ENCODE data around the gene FGFR3. TPM values are rescaled to one million over a fixed set of nuclear protein-coding genes. Genes with fewer than 3 reads are reported as not detected.

The FGFR3 gene
- total RNA-seq, 3 donors from 2014 or later: 25.5 to 79.1 (median 31.2) TPM

DNA sequence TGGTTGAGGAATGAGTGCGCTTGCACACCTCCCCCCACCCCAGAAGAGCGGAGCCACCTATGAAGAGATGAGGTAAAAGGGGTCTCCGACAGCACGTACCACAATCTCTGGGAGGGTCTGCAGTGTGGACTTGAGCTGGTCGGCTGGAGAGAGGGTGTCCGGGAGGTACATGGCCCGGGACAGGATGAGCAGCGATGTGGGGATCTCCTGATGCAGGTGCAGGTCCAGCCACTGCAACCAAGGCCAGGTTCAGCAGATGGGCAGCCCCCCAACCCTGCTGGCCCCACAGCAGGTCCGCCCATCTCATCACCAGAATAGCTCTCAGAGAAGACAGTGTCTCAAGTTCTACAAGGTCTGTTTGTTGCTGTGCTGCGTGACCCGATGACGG is 30.4 kb downstream of the FGFR3 start:
- Histone ChIP-seq H3K4me1 (ENCODE audit: low read depth) (no peaks in the 10 kb centered on the region), H3K36me3 (ENCODE audit: low read depth) (peaks cover 10% of the 10 kb centered on the region), H3K4me3 (no peak overlapping the region), H3K9me3 (no peaks in the 10 kb centered on the region)
- ATAC-seq: no peak
- TF ChIP-seq CTCF (IDR thresholded peaks at IDR 0.05): no peak
- no peak for DNase-seq
- intact Hi-C loops (cut with DNase I, micrococcal nuclease): no loop called here

DNA sequence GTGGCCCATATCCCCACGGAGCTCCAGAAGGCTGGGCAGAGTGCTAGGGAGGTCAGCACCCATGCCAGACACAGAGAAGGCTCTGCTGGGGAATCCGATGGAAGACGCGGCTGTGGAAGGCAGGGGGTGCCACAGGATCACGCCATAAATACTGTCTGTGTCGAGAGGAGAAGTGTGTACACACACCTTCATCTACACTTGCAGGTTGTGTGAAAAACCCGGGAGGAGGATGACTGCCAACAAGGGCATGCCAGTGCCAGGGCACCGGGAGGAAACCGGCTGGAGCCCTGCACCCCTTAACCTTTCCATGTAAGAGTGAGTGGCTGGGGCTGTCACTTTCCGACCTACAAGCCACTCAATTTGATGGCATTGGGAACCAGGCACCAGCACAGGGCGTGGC is 31.7 kb downstream of the FGFR3 start:
- Histone ChIP-seq H3K36me3 (ENCODE audit: low read depth) (peaks cover 10% of the 10 kb centered on the region), H3K9me3 (no peaks in the 10 kb centered on the region), H3K4me1 (ENCODE audit: low read depth) (no peaks in the 10 kb centered on the region), H3K4me3 (no peak overlapping the region)
- TF ChIP-seq CTCF (IDR thresholded peaks at IDR 0.05): no peak
- DNase-seq (no peak), ATAC-seq (no peak)
- intact Hi-C loops (cut with DNase I, micrococcal nuclease): no loop called here

DNA sequence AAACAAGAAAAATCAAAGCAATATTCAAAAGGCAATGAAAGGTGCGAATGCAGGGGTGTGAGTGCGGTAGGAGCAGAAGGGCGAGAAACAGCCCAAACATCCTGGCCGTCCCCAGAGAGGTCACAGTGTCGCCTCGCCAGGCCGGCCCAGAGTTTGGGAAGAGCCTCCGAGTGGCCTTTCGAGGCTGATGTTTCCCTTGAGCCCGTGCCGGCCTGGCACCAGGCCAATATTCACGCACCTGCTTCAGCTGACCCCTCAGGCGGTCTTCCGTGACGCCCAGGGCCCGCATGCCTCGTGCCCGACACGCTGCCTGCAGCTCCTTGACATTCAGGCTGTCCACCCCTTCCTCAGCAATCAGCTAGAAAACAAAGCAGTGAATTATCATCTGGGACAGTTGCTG is 32.2 kb downstream of the FGFR3 start:
- ATAC-seq (no peak), DNase-seq (no peak)
- intact Hi-C loops (cut with DNase I, micrococcal nuclease): no loop called here
- TF ChIP-seq CTCF (IDR thresholded peaks at IDR 0.05): no peak
- Histone ChIP-seq H3K4me1 (ENCODE audit: low read depth) (no peaks in the 10 kb centered on the region), H3K36me3 (ENCODE audit: low read depth) (peaks cover 10% of the 10 kb centered on the region), H3K9me3 (no peaks in the 10 kb centered on the region), H3K4me3 (no peak overlapping the region)

GRCh38 chr4:1826531-1827350 is 33.6 kb downstream of the FGFR3 start:
- no peak for DNase-seq
- no peak for TF ChIP-seq CTCF (IDR thresholded peaks at IDR 0.05)
- no peaks in the 10 kb centered on the region for H3K9me3 ChIP-seq
- H3K4me1 ChIP-seq (ENCODE audit: low read depth): no peaks in the 10 kb centered on the region
- no peak for ATAC-seq
- peaks cover 12% of the 10 kb centered on the region for H3K36me3 ChIP-seq (ENCODE audit: low read depth)
- intact Hi-C loops (cut with DNase I, micrococcal nuclease): no loop called here
- H3K4me3 ChIP-seq: no peak overlapping the region

GRCh38 chr4:1830234-1830633 is 37.1 kb downstream of the FGFR3 start:
- DNase-seq (no peak), ATAC-seq (no peak)
- H3K4me1 ChIP-seq (ENCODE audit: low read depth): no peaks in the 10 kb centered on the region
- H3K36me3 ChIP-seq (ENCODE audit: low read depth): peaks cover 17% of the 10 kb centered on the region
- TF ChIP-seq CTCF (IDR thresholded peaks at IDR 0.05): no peak
- H3K4me3 ChIP-seq: no peak overlapping the region
- no peaks in the 10 kb centered on the region for H3K9me3 ChIP-seq
- intact Hi-C loops (cut with DNase I, micrococcal nuclease): no loop called here

Data from mucosa of descending colon (tissue), 3 donors.